ENCODE results near the gene MEGF11.

The MEGF11 gene

GRCh38 chr15:66161108-66161507 is 92.4 kb downstream of the MEGF11 start:
- TF ChIP-seq, protein P1, sequence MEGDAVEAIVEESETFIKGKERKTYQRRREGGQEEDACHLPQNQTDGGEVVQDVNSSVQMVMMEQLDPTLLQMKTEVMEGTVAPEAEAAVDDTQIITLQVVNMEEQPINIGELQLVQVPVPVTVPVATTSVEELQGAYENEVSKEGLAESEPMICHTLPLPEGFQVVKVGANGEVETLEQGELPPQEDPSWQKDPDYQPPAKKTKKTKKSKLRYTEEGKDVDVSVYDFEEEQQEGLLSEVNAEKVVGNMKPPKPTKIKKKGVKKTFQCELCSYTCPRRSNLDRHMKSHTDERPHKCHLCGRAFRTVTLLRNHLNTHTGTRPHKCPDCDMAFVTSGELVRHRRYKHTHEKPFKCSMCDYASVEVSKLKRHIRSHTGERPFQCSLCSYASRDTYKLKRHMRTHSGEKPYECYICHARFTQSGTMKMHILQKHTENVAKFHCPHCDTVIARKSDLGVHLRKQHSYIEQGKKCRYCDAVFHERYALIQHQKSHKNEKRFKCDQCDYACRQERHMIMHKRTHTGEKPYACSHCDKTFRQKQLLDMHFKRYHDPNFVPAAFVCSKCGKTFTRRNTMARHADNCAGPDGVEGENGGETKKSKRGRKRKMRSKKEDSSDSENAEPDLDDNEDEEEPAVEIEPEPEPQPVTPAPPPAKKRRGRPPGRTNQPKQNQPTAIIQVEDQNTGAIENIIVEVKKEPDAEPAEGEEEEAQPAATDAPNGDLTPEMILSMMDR (IDR thresholded peaks at IDR 0.05; ENCODE audit: extremely low read depth, missing control alignments): no peak
- DNase-seq (ENCODE audit: low spot score): no peak

GRCh38 chr15:66157507-66157906 is 96.0 kb downstream of the MEGF11 start:
- TF ChIP-seq, protein P1 (IDR thresholded peaks at IDR 0.05; ENCODE audit: extremely low read depth, missing control alignments): no peak
- DNase-seq (ENCODE audit: low spot score): no peak

- DNase-seq (ENCODE audit: low spot score): no peak
- TF ChIP-seq, protein P1 (IDR thresholded peaks at IDR 0.05; ENCODE audit: extremely low read depth, missing control alignments): no peak
These were observed 97.1 kb downstream of the MEGF11 start for GRCh38 chr15:66156310-66156975.

- no peak for DNase-seq (ENCODE audit: low spot score)
- TF ChIP-seq, protein P1 (IDR thresholded peaks at IDR 0.05; ENCODE audit: extremely low read depth, missing control alignments): no peak
These were observed 98.5 kb downstream of the MEGF11 start for GRCh38 chr15:66155065-66155464.

GRCh38 chr15:66154581-66154980 is 99.0 kb downstream of the MEGF11 start:
- no peak for DNase-seq (ENCODE audit: low spot score)
- TF ChIP-seq, protein P1 (IDR thresholded peaks at IDR 0.05; ENCODE audit: extremely low read depth, missing control alignments): no peak

DNA sequence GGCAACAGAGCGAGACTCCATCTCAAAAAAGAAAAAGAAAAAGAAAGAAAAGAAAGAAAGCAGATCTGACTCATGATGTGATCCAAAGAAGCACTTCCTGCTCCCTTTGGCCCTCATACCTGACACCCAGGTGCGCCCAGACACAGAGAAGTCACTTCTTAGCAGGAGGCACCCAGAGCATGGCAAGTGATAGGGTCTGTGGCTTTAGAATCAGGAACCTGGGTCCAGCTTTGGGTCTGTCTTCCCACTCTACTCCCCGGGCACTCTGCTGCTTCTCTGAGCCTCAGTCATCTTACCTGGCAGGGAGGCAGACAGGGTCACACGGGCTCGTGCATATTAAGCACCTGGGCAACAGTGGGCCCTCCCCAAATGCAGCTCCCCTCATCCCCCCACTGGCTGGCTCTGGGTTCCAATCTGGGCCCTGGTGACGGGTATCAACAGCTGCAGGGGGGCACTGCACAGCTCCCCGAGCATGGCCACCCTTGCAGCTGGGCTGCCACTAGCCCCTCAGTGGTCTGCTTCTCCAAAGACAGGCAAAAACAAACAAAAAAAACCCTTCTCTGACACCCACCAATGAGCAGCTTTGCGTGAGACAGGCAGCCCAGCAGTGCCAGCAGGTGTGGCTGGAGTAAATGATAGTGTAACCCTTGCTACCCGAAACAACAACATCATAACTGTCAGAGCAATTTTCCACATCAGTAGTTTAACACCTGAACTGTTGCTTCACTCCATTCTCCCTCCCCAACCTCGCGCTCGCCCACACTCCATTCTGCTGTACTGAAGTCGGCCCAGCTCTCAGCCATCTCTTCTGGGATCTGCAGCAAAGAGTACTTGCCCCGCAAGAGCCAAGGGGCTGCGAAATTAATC is 99.8 kb downstream of the MEGF11 start:
- peak; percentile 71 for DNase-seq (ENCODE audit: low spot score)

More for the DNA sequence above, 99.8 kb downstream of the MEGF11 start:
- TF ChIP-seq, protein P1 (IDR thresholded peaks at IDR 0.05; ENCODE audit: extremely low read depth, missing control alignments): no peak

All from GM20000 (cell line).